Endothelial cell of umbilical vein (primary cell): ENCODE measurements around the gene CCDC188. TPM values are rescaled to one million over a fixed set of nuclear protein-coding genes. Genes with fewer than 3 reads are reported as not detected.

Experiments
- BruUV-seq: library from RNA; stranded (reverse); fragments of 400-500 nt; replicated peaks from 2 replicates; lab custom pipeline; 2021; lab: Mats Ljungman, UMichigan
- CTCF ChIA-PET: fragments of 300-600, 350-600 bp; sonication (Branson Sonifier 250); formaldehyde crosslinking; loops from one replicate; lab custom pipeline; 2021; ENCODE audit warnings: antibody characterized with exemption, inconsistent platforms; lab: Charles Lee
- POLR2A ChIA-PET: fragments of 300-600, 350-600 bp; sonication (Branson Sonifier 250); formaldehyde crosslinking; loops from one replicate; lab custom pipeline; 2021; ENCODE audit warnings: antibody characterized with exemption, inconsistent platforms; lab: Charles Lee
- DNase-seq: peaks from one replicate; pipeline ENCODE4 v3.0.0-alpha.2; 2011; ENCODE audit warnings: low read depth, low spot score
- FAIRE-seq: peaks from 2 replicates; lab custom pipeline; 2011; peaks lifted over from hg19 to GRCh38; lab: Jason Lieb, UNC
- H2AFZ ChIP-seq: 2 replicates; pipeline ENCODE4 v1.6.0; 2012; ENCODE audit warnings: low read depth, low read length, control low read depth, inconsistent platforms
- H3K27ac ChIP-seq: 2 replicates; pipeline ENCODE4 v1.5.1; 2011; ENCODE audit warnings: low read depth, mild to moderate bottlenecking, control low read depth, low read length, moderate library complexity; ENCODE audit not compliant: insufficient read depth
- H3K27me3 ChIP-seq, 2 experiments: 2 replicates each; pipeline versions ENCODE4 v1.6.0 to v1.6.1; 2011; ENCODE audit warnings: low read length in 2 of 2, mixed read lengths in 1 of 2; ENCODE audit not compliant: control insufficient read depth in 2 of 2, insufficient read depth in 2 of 2
- H3K36me3 ChIP-seq, 2 experiments: 2 replicates in 1 of 2; 3 replicates in 1 of 2; pipeline ENCODE4 v1.5.1; 2011; ENCODE audit warnings: low read length in 2 of 2, mild to moderate bottlenecking in 1 of 2, moderate library complexity in 1 of 2; ENCODE audit not compliant: control insufficient read depth in 2 of 2, insufficient read depth in 2 of 2; ENCODE audit errors: extremely low read depth in 1 of 2
- H3K4me1 ChIP-seq: 3 replicates; pipeline ENCODE4 v1.5.1; 2011; ENCODE audit warnings: mild to moderate bottlenecking, low read length; ENCODE audit not compliant: control insufficient read depth, insufficient read depth; ENCODE audit errors: extremely low read depth
- H3K4me2 ChIP-seq: 2 replicates; pipeline ENCODE4 v1.6.1; 2011; ENCODE audit warnings: low read length, control low read depth, mixed read lengths; ENCODE audit not compliant: insufficient read depth
- H3K4me3 ChIP-seq, 3 experiments: fragments of 200-600 bp in 1 of 3; sonication (generic), shearing (Covaris generic) in 1 of 3; replicated peaks in 1 of 3; 2 replicates each; pipeline ENCODE4 v1.5.1; 2011 to 2016; ENCODE audit warnings: control low read depth in 3 of 3, low read length in 3 of 3, mild to moderate bottlenecking in 2 of 3, inconsistent platforms in 1 of 3, low read depth in 1 of 3, moderate library complexity in 1 of 3; ENCODE audit not compliant: insufficient read depth in 1 of 3
- H3K79me2 ChIP-seq: 2 replicates; pipeline ENCODE4 v1.6.0; 2012; ENCODE audit warnings: low read length, inconsistent platforms; ENCODE audit not compliant: control insufficient read depth, insufficient read depth
- H3K9ac ChIP-seq: replicated peaks from 2 replicates; pipeline ENCODE3; 2011; ENCODE audit warnings: low read length, control low read depth; ENCODE audit not compliant: insufficient read depth; ENCODE audit errors: extremely low read depth
- H3K9me1 ChIP-seq: replicated peaks from 3 replicates; pipeline ENCODE4 v1.6.0; 2011; ENCODE audit warnings: mild to moderate bottlenecking, low read length; ENCODE audit not compliant: control insufficient read depth, insufficient read depth; ENCODE audit errors: extremely low read depth
- H3K9me3 ChIP-seq: replicated peaks from 2 replicates; pipeline ENCODE4 v1.5.1; 2012; ENCODE audit warnings: low read length, inconsistent platforms; ENCODE audit not compliant: control insufficient read depth, insufficient read depth
- H4K20me1 ChIP-seq: replicated peaks from 2 replicates; pipeline ENCODE3; 2011; ENCODE audit warnings: mild to moderate bottlenecking, low read length; ENCODE audit not compliant: control insufficient read depth, insufficient read depth; ENCODE audit errors: extremely low read depth
- EZH2 ChIP-seq: IDR thresholded peaks from 2 replicates; pipeline ENCODE4 v1.6.1; 2012; ENCODE audit warnings: borderline replicate concordance, low read depth, mild to moderate bottlenecking, moderate library complexity, low read length, inconsistent platforms; ENCODE audit not compliant: severe bottlenecking
- FOS ChIP-seq: IDR thresholded peaks from 2 replicates; pipeline ENCODE4 v1.6.1; 2011; ENCODE audit warnings: mild to moderate bottlenecking, low read length, moderate library complexity, borderline replicate concordance; ENCODE audit not compliant: insufficient read depth
- GATA2 ChIP-seq: IDR thresholded peaks from 2 replicates; pipeline ENCODE4 v1.7.0; 2011; ENCODE audit warnings: low read depth, mild to moderate bottlenecking, moderate library complexity, mixed read lengths, low read length; ENCODE audit not compliant: insufficient read length, insufficient read depth
- JUN ChIP-seq: IDR thresholded peaks from 2 replicates; pipeline ENCODE4 v1.6.1; 2011; ENCODE audit warnings: borderline replicate concordance, low read depth; ENCODE audit not compliant: insufficient read length, insufficient read depth
- MYC ChIP-seq: IDR thresholded peaks from one replicate; pipeline ENCODE4 v1.6.1; 2011; ENCODE audit warnings: mild to moderate bottlenecking, low read depth, low read length
- POLR2A ChIP-seq: IDR thresholded peaks from 2 replicates; pipeline ENCODE4 v1.6.1; 2012; ENCODE audit warnings: low read depth, mild to moderate bottlenecking, control low read depth, low read length
- POLR2AphosphoS5 ChIP-seq: IDR thresholded peaks from 2 replicates; pipeline ENCODE4 v1.6.1; 2012; ENCODE audit warnings: low read depth, mild to moderate bottlenecking, control low read depth, low read length, moderate library complexity; ENCODE audit not compliant: insufficient read depth
- dilution Hi-C: fragments of 300-500 bp; cut with MboI; formaldehyde crosslinking; loops from one replicate; pipeline ENCODE4 v1.15.0; 2019; ENCODE audit warnings: low sequenced_read_pairs; ENCODE audit not compliant: extremely low pct_ligation_motif_present
- intact Hi-C: fragments of 100-400 bp; cut with micrococcal nuclease; formaldehyde crosslinking; loops from one replicate; pipeline ENCODE4 v1.10.0; 2022
- polyA plus RNA-seq, 4 experiments: library from polyadenylated mRNA; depleted of rRNA in 3 of 4; stranded (reverse) in 3 of 4; unstranded in 1 of 4; fragments of >200 nt; gene quantifications; 2 replicates each; pipeline versions ENCODE4 v1.2.1 to v1.2.3, GENCODE V29; 2011 to 2012; ENCODE audit warnings: missing spikeins in 1 of 4
- total RNA-seq: library from RNA; stranded (reverse); gene quantifications from 2 replicates; pipeline ENCODE4 v1.2.3, GENCODE V29; 2021
- TF ChIP-seq, protein P1 (sequence below): IDR thresholded peaks from 2 replicates; pipeline ENCODE4 v1.6.1; 2011; ENCODE audit not compliant: insufficient read depth, insufficient read length
- TF ChIP-seq, protein P2 (sequence below), 2 donors: IDR thresholded peaks; 1 replicate in 1 of 2; 2 replicates in 1 of 2; pipeline ENCODE4 v1.5.1; 2011; ENCODE audit warnings: low read length in 2 of 2, mild to moderate bottlenecking in 2 of 2, moderate library complexity in 2 of 2, control low read depth in 1 of 2, inconsistent platforms in 1 of 2, low read depth in 1 of 2; ENCODE audit not compliant: insufficient read depth in 1 of 2; ENCODE audit errors: extremely low read depth in 1 of 2

CCDC188 gene
- total and polyA plus RNA-seq, 2 donors (not counting 3 experiments of a cell fraction or from before 2014, with no cell fraction given): 9.4 to 9.8 TPM

DNA sequence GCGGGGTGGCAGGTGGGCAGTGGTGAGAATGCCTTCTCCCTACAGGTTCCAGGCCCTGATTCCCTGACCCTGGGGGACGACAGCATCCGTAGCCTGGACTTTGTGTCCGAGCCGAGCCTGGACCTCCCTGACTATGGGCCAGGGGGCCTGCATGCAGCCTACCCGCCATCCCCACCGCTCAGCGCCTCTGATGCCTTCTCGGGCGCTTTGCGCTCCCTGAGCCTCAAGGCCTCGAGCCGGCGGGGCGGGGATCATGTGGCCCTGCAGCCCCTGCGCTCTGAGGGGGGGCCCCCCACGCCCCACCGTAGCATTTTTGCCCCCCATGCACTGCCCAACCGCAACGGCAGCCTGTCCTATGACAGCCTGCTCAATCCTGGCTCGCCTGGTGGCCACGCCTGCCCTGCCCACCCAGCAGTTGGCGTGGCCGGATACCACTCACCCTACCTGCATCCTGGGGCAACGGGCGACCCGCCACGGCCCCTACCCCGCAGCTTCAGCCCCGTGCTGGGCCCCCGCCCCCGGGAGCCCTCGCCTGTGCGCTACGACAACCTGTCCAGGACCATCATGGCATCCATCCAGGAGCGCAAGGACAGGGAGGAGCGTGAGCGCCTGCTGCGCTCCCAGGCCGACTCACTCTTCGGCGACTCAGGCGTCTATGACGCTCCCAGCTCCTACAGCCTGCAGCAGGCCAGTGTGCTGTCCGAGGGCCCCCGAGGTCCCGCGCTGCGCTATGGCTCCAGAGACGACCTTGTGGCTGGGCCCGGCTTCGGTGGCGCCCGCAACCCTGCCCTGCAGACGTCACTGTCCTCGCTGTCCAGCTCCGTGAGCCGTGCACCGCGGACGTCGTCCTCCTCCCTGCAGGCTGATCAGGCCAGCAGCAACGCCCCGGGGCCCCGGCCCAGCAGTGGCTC is 7.9 kb downstream of the CCDC188 start:
- dilution Hi-C loops (no loop called here), intact Hi-C loops (no loop called here)
- H3K9me3 ChIP-seq: no peaks in the 10 kb centered on the region
- TSS peak; percentile 25 for BruUV-seq
- H3K27me3 ChIP-seq: no peaks in the 10 kb centered on the region
- FAIRE-seq (no peak), DNase-seq (no peak)
- CTCF ChIA-PET: no interaction called here
- no peaks in the 10 kb centered on the region for H4K20me1 ChIP-seq
- H3K4me3 ChIP-seq: no peak overlapping the region
- H3K27ac ChIP-seq: no peak overlapping the region
- TF ChIP-seq POLR2A (no peak), FOS (no peak), POLR2AphosphoS5 (no peak), EZH2 (no peak), GATA2 (no peak), MYC (no peak), JUN (no peak)
- TF ChIP-seq, protein P1, sequence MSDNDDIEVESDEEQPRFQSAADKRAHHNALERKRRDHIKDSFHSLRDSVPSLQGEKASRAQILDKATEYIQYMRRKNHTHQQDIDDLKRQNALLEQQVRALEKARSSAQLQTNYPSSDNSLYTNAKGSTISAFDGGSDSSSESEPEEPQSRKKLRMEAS: no peak
- TF ChIP-seq, protein P2, sequence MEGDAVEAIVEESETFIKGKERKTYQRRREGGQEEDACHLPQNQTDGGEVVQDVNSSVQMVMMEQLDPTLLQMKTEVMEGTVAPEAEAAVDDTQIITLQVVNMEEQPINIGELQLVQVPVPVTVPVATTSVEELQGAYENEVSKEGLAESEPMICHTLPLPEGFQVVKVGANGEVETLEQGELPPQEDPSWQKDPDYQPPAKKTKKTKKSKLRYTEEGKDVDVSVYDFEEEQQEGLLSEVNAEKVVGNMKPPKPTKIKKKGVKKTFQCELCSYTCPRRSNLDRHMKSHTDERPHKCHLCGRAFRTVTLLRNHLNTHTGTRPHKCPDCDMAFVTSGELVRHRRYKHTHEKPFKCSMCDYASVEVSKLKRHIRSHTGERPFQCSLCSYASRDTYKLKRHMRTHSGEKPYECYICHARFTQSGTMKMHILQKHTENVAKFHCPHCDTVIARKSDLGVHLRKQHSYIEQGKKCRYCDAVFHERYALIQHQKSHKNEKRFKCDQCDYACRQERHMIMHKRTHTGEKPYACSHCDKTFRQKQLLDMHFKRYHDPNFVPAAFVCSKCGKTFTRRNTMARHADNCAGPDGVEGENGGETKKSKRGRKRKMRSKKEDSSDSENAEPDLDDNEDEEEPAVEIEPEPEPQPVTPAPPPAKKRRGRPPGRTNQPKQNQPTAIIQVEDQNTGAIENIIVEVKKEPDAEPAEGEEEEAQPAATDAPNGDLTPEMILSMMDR (IDR thresholded peaks at IDR 0.05; ENCODE audit: extremely low read depth in 1 of 2, insufficient read depth in 1 of 2, low read depth in 1 of 2, low read length in 2 of 2): no peak
- H3K9me1 ChIP-seq: no peaks in the 10 kb centered on the region
- H3K36me3 ChIP-seq: peaks cover 3 to 18% of the 10 kb centered on the region in 2 experiments
- POLR2A ChIA-PET: no interaction called here
- peaks cover 7% of the 10 kb centered on the region for H3K79me2 ChIP-seq
- H3K4me2 ChIP-seq: no peak overlapping the region
- no peak overlapping the region for H3K9ac ChIP-seq
- no peaks in the 10 kb centered on the region for H3K4me1 ChIP-seq
- H2AFZ ChIP-seq: no peak overlapping the region
